Parathyroid adenoma (tissue), 2 donors: ENCODE data around the gene FOXI2.

Experiments used
- H2AFZ ChIP-seq: fragments of 300-600 bp; sonication (generic); one replicate; pipeline ENCODE4 v1.7.0; 2017; ENCODE audit warnings: antibody characterized with exemption, mild to moderate bottlenecking
- H3K27ac ChIP-seq: fragments of 300-600 bp; sonication (generic); one replicate; pipeline ENCODE4 v1.7.0; 2017
- H3K27me3 ChIP-seq: fragments of 300-600 bp; sonication (generic); one replicate; pipeline ENCODE4 v1.7.0; 2017; ENCODE audit warnings: low read length; ENCODE audit not compliant: control insufficient read depth, insufficient read depth
- H3K36me3 ChIP-seq: fragments of 300-600 bp; sonication (generic); one replicate; pipeline ENCODE4 v1.7.0; 2017; ENCODE audit warnings: low read length; ENCODE audit not compliant: control insufficient read depth, insufficient read depth
- H3K4me1 ChIP-seq: fragments of 300-600 bp; sonication (generic); one replicate; pipeline ENCODE4 v1.7.0; 2017; ENCODE audit warnings: control low read depth
- H3K4me2 ChIP-seq: fragments of 300-600 bp; sonication (generic); one replicate; pipeline ENCODE4 v1.7.0; 2017; ENCODE audit warnings: low read length
- H3K4me3 ChIP-seq: fragments of 300-600 bp; sonication (generic); one replicate; pipeline ENCODE4 v1.7.0; 2017; ENCODE audit warnings: low read depth, low read length
- H3K79me2 ChIP-seq: fragments of 300-600 bp; sonication (generic); one replicate; pipeline ENCODE4 v1.7.0; 2017; ENCODE audit warnings: control low read depth
- H3K9ac ChIP-seq: fragments of 300-600 bp; sonication (generic); one replicate; pipeline ENCODE4 v1.7.0; 2017; ENCODE audit warnings: mild to moderate bottlenecking
- H3K9me3 ChIP-seq: fragments of 300-600 bp; sonication (generic); one replicate; pipeline ENCODE4 v1.7.0; 2017; ENCODE audit warnings: low read length; ENCODE audit not compliant: control insufficient read depth
- CTCF ChIP-seq: fragments of 300-600 bp; sonication (generic); IDR thresholded peaks from one replicate; pipeline ENCODE4 v1.7.0; 2017; ENCODE audit warnings: antibody characterized with exemption, mild to moderate bottlenecking
- donor health status: primary hyperparathyroidism.

The FOXI2 gene

GRCh38 chr10:127739908-127740307 is 2.9 kb downstream of the FOXI2 start:
- H3K36me3 ChIP-seq, result no peaks in the 10 kb centered on the region
- no peaks in the 10 kb centered on the region for H3K4me1 ChIP-seq
- no peak overlapping the region for H2AFZ ChIP-seq
- H3K4me2 ChIP-seq, result no peak overlapping the region
- no peak overlapping the region for H3K9ac ChIP-seq
- no peak overlapping the region for H3K4me3 ChIP-seq
- no peaks in the 10 kb centered on the region for H3K79me2 ChIP-seq
- no peaks in the 10 kb centered on the region for H3K9me3 ChIP-seq
- H3K27me3 ChIP-seq, result peaks cover 6% of the 10 kb centered on the region
- H3K27ac ChIP-seq, result no peak overlapping the region
- TF ChIP-seq CTCF, result no peak

GRCh38 chr10:127740596-127740995 is 3.6 kb downstream of the FOXI2 start:
- no peaks in the 10 kb centered on the region for H3K79me2 ChIP-seq
- no peaks in the 10 kb centered on the region for H3K9me3 ChIP-seq
- peaks cover 6% of the 10 kb centered on the region for H3K27me3 ChIP-seq
- no peak overlapping the region for H3K4me3 ChIP-seq
- no peak overlapping the region for H3K9ac ChIP-seq
- H3K4me2 ChIP-seq, result no peak overlapping the region
- no peak overlapping the region for H2AFZ ChIP-seq
- no peak overlapping the region for H3K27ac ChIP-seq
- no peak for TF ChIP-seq CTCF
- H3K4me1 ChIP-seq, result no peaks in the 10 kb centered on the region
- no peaks in the 10 kb centered on the region for H3K36me3 ChIP-seq

GRCh38 chr10:127743205-127743604 is 6.2 kb downstream of the FOXI2 start:
- Histone ChIP-seq H3K79me2 (no peaks in the 10 kb centered on the region), H3K27me3 (peaks cover 4% of the 10 kb centered on the region), H3K36me3 (no peaks in the 10 kb centered on the region), H3K9me3 (no peaks in the 10 kb centered on the region), H3K4me2 (no peak overlapping the region), H3K27ac (no peak overlapping the region), H3K4me3 (no peak overlapping the region), H2AFZ (no peak overlapping the region), H3K9ac (no peak overlapping the region), H3K4me1 (no peaks in the 10 kb centered on the region)
- TF ChIP-seq CTCF, result no peak

GRCh38 chr10:127744956-127745355 is 8.0 kb downstream of the FOXI2 start:
- H3K27ac ChIP-seq, result no peak overlapping the region
- no peaks in the 10 kb centered on the region for H3K79me2 ChIP-seq
- no peaks in the 10 kb centered on the region for H3K36me3 ChIP-seq
- no peak overlapping the region for H3K9ac ChIP-seq
- no peaks in the 10 kb centered on the region for H3K27me3 ChIP-seq
- no peaks in the 10 kb centered on the region for H3K9me3 ChIP-seq
- no peak for TF ChIP-seq CTCF
- no peaks in the 10 kb centered on the region for H3K4me1 ChIP-seq
- H3K4me3 ChIP-seq, result no peak overlapping the region
- H3K4me2 ChIP-seq, result no peak overlapping the region
- no peak overlapping the region for H2AFZ ChIP-seq

DNA sequence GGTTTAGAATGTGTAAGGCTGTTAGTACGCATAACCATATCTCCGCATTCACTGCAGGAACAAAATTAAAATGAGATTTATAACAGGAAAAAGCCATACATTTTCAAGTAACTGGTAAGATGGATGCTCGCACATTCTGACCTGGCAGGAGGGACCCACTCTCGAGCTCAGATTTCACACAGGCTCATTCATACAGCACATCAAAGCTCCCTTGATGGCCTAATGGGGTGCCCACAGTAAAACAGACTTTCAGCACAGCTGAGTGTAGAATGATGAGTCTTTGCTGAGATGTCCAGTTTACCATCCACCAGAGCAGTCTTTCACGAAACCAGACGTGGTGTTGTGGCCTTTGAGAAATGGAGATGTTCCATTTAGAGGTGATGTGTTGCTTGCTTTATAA is 8.9 kb downstream of the FOXI2 start:
- H3K4me3 ChIP-seq, result no peak overlapping the region

More for the DNA sequence above, 8.9 kb downstream of the FOXI2 start:
- TF ChIP-seq CTCF, result no peak
- Histone ChIP-seq H3K4me2 (no peak overlapping the region), H3K4me1 (no peaks in the 10 kb centered on the region), H3K79me2 (no peaks in the 10 kb centered on the region), H3K36me3 (no peaks in the 10 kb centered on the region), H3K9me3 (no peaks in the 10 kb centered on the region), H3K9ac (no peak overlapping the region), H3K27ac (no peak overlapping the region), H2AFZ (no peak overlapping the region), H3K27me3 (no peaks in the 10 kb centered on the region)
